ENCODE measurements around the gene PITPNC1.
"Not testable (repeated sequence)": the region's sequence is repeated elsewhere in the genome, so short reads cannot be mapped to it uniquely, and the experiment has no call there.

PITPNC1 gene

DNA sequence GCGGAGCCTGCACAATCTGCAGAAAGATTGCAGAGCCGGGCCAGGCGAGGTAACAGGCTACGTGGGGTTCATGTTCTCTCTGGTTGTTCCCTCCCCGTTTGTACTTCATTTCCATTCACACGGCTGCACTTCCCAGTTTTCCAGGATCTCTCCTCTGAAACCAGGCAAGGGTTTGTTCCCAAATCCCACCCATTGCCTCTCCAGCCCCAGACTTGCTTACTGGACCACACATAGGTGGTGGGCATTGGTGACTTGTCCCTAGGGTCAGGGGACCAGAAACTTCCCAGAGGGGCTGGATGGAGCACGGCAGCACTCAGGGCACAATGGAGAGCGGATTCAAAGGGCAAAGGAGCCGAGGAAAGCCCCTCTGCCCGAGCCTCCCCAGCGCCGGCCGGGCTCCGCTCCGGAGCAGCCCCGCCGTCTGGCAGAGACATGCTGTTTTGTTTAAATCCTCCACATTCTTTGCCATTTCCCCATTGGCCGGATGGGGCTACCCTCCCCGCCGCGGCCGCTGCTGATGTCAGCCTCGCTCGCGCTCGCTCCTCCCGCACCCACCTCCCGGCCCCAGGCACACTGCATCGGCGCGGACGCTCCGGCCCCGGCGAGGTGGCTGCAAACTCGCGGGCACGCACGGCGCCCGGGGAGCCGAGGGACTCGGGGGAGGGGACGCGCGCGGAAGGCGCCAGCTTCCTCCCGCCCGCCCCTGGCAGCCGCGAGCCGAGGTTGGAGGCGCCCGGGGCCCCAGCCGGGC, at the start of gene PITPNC1:
Gene PITPNC1, plus strand, starts transcription at position 545 of the 751 bp plus-strand sequence.
- DNase-seq, result peak; percentile 89

DNA sequence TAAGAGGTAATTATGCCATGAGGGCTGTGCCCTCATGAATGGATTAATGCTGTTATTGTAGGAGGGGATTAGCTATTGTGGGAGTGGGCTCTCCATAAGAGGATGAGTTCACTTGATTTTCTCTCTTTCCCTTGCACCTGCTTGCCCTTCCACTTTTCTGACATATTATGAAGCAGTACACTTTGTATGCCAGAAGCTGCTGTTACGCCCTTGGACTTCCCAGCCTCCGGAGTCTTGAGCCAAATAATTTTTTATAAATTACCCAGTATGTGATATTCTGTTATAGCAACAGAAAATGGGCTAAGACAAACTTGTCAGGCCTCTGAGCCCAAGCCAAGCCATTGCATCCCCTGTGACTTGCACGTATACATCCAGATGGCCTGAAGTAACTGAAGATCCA, 49.1 kb upstream of the PITPNC1 start:
- no peak for DNase-seq

DNA sequence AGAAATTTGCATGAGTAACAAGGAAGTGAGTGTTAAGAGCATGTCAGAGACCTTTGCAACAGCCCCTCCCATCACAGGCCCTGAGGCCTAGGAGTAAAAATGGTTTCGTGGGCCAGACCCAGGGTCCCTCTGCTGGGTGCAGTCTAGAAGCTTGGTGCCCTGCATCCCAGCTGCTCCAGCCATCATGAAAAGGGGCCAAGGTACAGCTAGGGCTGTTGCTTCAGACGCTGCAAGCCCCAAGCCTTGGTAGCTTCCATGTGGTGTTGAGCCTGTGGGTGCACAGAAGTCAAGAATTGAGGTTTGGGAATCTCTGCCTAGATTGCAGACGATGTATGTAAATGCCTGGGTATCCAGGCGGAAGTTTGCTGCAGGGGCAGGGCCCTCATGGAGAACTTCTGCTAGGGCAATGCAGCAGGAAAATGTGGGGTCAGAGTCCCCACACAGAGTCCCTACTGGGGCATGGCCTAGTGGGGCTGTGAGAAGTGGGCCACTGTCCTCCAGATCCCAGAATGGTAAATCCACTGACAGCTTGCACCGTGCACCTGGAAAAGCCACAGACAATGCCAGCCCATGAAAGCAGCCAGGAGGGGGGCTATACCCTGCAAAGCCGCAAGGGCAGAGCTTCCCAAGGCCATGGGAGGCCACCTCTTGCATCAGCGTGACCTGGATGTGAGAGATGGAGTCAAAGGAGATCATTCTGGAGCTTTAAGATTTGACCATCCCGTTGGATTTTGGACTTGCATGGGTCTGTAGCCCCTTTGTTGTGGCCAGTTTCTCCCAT, 45.5 kb upstream of the PITPNC1 start:
- not testable (repeated sequence) for DNase-seq

DNA sequence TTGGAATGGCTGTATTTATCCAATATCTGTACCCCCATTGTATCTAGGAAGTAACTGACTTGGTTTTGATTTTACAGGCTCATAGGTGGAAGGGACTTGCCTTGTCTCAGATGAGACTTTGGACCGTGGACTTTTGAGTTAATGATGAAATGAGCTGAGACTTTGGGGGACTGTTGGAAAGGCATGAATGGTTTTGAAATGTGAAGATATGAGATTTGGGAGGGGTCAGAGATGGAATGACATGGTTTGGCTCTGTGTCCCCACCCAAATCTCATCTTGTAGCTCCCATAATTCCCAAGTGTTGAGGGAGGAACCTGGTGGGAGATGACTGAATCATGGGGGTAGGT, 44.9 kb upstream of the PITPNC1 start:
- DNase-seq, result not testable (repeated sequence)

DNA sequence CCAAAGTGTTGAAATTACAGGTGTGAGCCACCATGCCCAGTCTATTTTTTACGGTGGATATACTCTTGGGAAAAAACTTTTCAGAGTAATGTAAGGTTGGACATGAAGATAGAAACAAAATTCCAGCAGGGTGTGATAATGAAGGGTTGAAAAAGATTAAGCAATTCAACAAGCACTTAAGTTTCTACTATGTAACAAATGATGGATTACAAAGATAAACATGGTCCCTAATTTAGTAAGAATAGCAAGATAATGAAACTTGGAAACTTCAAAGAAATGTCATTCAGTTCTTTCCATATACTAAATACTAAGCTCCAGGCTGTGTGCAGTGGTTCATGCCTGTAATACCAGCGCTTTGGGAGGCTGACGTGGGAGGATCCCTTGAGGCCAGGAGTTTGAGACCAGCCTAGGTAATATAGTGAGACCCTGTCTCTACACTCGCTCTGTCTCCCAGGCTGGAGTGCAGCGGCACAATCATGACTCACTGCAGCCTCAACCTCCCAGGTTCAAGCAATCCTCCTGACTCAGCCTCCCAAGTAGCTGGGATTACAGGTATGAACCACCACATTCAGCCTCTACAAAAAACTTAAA, 41.7 kb upstream of the PITPNC1 start:
- no peak for DNase-seq

DNA sequence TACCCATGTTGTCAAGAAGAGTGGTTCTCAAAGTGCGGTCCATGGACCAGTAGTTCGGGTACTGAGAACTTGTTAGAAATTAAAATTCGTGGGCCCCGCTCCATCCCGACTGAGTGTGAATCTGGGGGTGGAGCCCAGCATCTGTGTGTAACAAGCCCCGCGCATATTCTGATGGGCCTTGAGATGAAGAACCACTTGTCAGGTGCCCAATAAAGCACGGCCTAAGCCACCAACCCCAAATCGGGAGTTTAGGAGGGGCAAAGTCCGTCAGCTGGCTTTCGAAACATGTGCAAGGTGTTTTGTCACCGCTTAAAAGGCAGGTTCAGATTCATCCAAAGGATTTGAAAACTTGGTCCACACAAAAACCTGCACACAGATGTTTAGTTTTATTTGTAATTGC, 40.2 kb upstream of the PITPNC1 start:
- no peak for DNase-seq

DNA sequence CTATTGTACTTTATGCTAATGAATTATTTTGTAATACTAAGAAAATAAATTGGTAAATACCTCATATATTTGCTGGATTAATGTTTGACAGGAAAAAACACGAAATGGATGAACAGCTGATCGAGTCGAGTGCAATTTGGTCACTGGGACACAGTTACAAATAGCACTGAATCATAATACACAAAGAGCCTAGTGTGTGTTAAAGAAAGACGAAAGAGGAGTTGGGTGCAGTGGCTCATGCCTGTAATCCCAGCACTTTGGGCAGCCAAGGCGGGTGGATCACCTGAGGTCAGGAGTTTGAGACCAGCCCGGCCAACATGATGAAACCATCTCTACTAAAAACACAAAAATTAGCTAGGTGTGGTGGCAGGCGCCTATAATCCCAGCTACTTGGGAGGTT, 38.7 kb upstream of the PITPNC1 start:
- DNase-seq, result not testable (repeated sequence)

DNA sequence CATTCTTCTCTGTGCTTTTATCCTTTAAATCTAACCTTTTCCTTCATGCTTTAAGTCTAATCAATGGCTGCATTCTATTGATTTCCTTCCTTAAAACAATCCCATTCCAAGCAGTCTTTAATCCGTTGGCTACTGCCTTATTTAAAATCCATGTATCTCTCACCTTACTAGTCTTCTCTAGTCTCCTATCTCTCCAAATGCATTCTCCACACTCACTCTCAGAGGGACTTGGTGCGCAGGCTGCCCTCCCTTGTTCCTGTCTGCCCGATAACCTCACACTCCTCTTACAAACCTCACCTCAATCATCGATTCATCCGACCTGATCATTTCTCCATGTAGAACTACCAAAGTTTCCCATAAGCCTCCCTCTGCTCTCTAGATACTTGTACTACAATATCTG, 33.8 kb upstream of the PITPNC1 start:
- DNase-seq, result no peak

DNA sequence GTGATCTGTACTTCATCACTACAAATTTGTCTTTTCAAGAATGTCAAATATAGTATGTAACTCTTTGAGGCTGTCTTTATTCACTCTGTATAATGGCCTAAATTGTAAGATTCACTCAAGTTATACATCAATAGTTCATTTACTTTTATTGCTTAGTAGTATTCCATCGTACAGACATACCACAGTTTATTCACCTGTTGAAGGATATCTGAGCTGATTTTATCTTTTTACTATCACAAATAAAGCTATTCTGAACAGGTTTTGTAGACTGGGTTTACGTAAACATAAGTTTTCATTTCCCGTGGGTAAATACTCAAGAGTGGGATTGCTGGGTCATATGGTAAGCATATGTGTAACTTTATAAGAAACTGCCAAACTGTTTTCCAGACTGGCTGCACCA, 29.3 kb upstream of the PITPNC1 start:
- no peak for DNase-seq

DNA sequence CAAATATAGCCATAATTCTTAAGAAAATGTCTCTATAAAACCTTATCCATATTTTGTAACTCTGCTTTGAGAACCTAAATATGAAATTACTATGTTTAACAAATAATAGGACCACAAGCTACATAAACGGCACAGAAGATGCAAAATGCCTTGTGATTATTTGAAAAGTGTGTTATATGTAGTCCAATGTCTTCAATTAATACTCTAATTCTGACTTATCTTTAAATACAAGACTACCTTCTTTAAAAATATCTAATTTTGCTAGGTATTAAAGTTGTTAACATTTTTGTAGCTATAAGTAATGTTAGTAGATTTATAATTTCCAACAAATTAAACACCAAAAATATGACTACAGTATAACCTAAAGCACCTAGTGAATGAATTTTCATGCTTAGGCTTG, 27.7 kb upstream of the PITPNC1 start:
- DNase-seq, result no peak

DNA sequence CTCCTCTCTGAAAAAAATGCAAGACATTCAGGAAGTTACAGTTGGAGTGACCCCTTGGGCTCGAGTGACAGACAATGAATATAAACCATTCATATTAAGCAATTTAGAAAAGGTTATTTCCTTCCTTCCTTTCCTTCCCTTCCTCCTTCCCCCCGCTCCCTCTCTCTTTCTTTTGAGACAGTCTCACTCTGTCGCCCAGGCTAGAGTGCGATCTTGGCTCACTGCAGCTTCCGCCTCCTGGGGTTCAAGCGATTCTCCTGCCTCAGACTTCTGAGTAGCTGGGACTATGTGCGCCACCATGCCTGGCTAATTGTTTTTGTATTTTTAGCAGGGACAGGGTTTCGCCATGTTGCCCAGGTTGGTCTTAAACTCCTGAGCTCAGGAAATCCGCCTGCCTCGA, 23.9 kb upstream of the PITPNC1 start:
- DNase-seq, result no peak

DNA sequence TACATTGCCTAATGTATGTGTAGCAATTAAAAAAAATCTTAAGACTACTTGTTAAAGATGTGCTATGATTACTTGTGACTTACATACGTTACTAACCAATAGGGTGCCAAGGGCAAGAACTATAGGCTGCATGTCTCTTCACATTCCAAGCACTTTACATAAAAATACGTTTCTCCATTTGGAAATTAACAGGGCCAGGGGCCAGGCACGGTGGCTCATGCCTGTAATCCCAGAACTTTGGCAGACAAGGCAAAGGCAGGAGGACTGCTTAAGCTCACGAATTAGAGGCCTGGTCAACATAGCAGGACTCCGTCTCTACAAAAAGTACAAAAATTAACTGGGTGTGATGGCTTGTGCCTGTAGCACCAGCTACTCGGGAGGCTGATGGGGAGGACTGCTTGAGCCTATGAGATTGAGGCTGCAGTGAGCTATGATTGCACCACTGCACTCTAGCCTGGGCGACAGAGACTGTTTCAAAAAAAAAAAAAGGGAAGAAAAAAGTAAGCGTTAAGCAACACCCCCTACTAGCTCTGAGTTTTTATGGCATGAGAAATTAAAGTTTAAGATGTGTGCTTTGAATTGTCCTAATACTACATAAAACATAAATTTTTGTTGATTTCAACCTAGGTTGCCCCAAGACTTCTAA, 23.0 kb upstream of the PITPNC1 start:
- no peak for DNase-seq

DNA sequence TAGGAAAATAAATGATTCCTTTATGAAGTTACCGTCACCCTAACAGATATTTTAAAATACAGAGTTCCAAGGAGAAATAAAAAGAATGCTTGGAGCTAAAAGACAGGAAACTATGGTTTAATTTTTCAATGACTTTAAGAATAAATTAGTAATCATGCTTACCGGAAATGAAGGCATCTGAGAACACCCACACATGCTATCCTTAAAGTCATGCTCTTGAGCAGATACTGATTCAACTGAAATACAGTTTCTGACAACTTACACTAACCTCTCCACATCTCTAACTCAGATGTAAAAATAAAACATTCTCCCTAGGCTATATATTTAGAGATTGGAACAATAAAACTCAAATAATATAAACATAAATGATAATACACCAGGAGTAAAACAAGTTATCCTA, 18.5 kb upstream of the PITPNC1 start:
- no peak for DNase-seq

DNA sequence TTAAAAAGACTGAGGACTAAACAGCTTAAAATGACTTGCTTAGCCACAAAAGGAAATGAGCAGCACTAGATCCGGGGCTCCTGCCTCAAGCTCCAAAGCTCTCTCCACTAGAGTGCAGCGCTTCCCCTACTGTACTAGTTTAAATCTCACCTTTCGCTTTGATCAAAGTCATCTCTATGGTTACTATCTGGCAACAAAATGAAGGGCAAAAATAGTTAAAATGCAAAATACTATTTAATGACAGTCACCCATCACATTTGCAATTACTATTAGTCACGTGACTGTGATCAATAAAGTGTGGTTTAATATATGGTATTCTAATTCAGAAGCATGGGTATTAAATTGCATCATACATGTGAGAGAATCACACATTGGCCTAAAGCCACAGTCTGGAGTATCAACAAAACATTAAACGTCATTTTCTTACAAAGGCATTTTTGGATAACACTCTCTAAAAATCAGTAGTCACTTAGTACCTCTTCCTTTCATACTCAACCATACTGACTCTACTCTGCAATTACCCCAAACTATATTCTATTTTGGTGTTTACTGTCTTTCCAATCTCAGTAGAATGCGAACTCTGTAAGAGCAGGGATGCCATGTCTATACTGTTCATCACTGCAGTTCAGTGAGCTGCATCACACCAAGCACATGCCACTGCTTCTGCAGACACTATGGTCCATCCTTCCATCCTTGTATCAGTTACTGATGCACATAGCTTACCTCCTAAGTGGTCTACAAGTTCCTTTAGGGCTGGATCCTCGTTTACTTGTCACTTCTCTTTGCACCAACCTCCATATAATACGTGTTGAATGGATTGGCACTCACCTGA, 16.9 kb upstream of the PITPNC1 start:
- peak; percentile 75 for DNase-seq

DNA sequence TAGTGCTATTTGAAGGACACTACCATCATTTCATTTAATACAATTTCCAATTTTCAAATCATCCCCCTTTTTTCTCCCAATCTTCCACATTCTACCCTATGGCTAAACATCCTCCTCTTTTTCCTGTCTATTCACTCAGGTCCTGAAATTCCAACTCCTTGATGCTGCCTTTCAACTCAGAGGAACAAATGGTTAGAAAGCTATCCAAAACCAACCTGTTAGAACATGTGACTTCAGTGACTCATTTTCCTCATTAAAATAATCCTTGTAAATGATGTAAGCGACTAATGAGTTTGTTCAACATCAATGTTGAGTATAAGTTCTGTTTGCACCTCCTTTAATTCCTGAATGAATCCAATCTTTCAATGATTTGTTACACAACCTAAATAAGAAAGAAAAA, 16.2 kb upstream of the PITPNC1 start:
- DNase-seq, result no peak

DNA sequence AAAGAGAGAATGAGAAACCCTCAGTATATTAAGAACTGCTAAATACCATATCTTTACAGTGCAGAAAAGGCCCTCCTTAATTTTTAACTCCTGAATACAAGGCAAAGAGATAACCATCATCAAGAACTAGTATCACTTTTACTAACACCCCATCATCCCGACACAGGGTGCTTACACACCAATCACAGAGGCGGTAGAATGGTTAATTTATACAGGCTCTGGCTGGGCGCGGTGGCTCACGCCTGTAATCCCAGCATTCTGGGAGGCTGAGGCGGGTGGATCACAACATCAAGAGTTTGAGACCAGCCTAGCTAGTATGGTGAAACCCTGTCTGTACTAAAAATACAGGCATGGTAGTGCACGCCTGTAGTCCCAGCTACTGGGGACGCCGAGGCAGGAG, 14.9 kb upstream of the PITPNC1 start:
- peak; percentile 36 for DNase-seq

DNA sequence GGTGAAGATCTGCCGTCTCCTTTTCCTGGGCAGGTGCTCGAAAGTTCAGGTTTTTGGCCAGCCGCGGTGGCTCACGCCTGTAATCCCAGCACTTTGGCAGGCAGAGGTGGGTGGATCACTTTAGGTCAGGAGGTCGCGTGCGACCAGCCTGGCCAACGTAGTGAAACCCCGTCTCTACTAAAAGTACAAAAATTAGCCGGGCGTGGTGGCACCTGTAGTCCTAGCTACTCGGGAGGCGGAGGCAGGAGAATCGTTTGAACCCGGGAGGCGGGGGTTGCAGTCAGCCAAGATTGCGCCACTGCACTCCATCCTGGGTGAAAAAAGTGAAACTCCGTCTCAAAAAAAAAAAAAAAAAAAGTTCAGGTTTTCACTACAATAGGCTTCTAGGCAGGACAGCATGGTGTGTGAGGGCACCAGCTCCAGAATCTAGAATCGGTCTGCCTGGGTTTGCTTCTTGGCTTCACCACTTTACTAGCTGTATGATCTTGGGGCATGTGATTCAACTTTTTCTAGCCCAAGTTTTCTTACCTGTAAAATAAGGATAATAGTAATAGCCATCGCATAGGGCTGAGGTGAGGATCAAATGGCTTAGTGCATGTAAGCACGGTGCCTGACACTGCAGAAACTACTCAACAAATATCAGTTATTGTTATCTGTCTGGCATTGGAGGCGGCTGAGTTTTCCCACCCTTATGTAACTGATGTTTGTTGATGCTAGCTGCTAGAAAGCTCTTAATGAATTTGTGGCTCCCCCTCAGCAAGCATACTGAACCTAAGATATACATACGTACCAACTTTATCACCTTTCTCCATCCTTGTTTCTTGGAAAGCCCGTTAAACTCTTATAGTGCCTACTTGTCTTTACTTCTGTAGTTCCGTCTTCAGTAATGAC, 12.0 kb upstream of the PITPNC1 start:
- DNase-seq, result peak; percentile 82

DNA sequence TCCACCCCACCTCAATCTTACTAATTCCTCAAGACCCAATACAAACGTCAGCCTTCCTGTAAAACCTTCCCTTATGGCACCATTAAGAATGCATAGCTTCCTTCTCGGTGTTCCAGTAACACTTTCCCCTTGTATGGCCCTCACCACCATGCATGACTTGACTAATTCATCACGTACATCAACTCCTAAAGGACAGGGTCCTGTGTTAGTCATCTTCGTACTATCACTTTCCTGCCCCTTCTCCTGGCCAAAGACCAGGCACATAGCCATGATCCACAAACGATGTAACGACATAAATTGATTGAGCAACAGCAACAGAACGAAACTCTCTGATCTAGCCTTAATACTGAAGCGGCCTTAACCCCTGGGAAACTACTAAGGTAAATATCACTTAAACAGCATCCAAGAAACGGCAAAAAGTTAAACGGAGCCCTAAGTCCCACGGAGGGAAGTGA, 11.3 kb upstream of the PITPNC1 start:
- DNase-seq, result no peak

DNA sequence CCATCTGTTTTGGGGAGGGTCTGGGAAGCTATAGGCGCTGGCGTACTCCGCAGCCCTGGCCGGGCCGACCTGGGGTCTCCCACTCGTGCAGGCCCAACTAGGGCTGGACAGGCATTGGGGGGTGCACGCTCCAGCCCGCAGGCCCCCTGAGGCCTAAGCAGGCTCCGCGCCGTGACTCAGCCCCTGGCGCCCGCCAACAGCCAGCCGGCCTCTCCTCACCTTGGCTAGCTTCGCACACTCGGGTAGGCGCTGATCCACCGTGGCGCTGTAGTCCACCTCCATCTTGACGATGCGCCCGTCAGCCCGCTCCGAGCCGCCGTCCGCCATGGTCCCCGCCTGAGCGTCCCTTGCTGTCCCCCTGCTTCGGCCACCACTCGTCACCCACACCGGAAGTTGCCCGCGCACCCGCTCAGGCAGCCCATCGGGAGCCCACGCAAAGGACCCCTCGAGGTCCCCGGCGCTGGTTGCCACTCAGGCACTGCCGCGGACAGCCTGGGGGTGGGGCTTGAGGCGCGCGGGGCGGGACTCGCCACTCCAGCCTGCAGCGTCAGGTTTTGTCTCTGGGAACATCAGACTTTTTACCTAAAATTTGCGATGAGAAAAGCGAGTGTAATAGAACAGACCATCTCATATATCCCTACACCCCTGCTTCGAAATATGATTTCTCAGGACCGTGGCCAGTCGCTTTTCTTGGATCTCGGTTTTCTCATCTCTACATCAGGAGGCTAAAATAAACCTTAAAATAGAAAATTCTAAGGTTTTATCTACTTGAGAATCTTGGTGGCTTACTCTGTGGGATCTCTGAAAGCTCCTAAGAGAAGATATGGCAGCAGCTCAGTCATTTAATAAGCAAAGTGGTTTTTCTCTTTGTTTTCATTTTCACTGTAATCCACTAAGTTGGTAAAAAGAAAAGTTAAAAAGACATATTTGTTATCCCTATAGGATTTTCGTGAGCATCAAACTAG, 10.6 kb upstream of the PITPNC1 start, which contains the start of gene PSMD12:
Gene PSMD12, minus strand, starts transcription at position 385 of the 965 bp plus-strand sequence. Its CDS starts 58 bp downstream, at position 327.
- DNase-seq, result peak; percentile 95

DNA sequence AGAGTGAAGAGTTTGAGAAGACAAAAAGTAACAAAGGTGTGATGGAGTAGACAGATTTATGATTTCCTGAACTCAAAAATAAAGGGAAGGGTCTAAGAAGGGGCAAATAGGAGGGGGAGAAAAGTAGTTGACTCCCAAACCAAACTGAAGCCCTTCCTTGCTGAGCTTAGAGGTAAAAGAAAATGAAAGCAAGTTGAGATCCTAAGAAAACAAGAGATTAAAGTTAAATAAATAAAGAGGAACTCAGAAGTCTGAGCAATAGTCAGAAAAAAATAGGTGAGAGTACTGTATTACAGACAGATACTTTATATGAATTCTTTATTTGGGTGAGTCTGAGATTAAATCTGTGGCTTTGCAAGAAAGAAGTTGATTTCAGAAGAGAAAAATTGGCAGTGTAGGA, 7.4 kb upstream of the PITPNC1 start:
- DNase-seq, result no peak
